Forelimb muscle (tissue), 1 donor: Measurements from ENCODE around the gene DNAJC22. TPM values are rescaled to one million over a fixed set of nuclear protein-coding genes. Genes with fewer than 3 reads are reported as not detected.
"Not testable (repeated sequence)": the region's sequence is repeated elsewhere in the genome, so short reads cannot be mapped to it uniquely, and the experiment has no call there.

Experiments used
- DNase-seq: peaks from one replicate; pipeline ENCODE4 v3.0.0-alpha.2; 2013; ENCODE audit warnings: low read depth
- polyA plus RNA-seq: library from polyadenylated mRNA; unstranded; fragments of 120-200 nt; gene quantifications from one replicate; pipeline ENCODE4 v1.2.1, GENCODE V29; 2013; ENCODE audit not compliant: insufficient read length

DNAJC22 gene
- polyA plus RNA-seq, 1 donor: 0.09 TPM

- no peak for DNase-seq
Observed at GRCh38 chr12:49331380-49332222, 15.1 kb upstream of the DNAJC22 start.

DNA sequence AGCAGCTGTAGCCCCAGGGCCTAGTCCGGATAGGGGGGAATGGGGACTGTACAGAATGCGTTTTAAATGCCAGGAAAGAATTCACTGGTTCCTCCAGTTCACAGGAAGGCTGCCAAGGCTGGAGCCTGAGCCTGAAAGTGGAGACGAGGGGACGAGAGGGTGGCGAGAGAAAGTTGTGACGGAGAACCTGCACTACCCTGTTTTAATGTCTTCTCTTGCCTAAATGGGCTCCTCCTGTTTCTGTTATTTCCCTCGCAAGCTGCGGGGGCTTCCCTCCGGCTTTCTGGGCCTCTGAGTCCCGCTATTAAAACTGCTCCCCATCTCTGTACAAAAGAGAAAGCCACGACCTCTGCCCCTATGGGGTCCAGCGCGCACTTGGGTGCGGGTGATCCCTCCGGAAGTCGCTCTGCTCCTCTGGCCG lies 14.2 kb upstream of the DNAJC22 start:
- no peak for DNase-seq

GRCh38 chr12:49332891-49333371 lies 13.8 kb upstream of the DNAJC22 start:
- DNase-seq: no peak

- DNase-seq: not testable (repeated sequence)
Observed at GRCh38 chr12:49333778-49334177, 12.9 kb upstream of the DNAJC22 start.

DNA sequence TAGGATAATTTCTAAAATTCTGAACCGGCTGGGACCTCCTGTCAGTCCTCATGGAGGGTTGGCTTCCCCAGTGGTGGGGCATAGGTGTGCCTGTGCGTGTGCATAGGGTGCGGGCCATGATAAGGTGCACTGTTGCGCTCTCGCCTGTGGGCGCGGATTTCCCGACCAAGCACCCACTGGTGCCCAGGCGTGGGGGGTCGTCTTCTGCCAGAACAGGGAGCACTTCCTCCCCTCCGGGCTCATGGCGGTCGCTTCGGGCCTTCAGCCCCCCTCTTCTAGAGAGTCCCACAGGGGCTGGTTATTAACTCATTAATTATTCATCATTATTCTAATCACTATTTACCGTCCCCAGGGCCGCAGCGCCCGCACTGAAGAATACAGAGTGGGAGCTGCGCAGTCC lies 12.5 kb upstream of the DNAJC22 start:
- no peak for DNase-seq

DNA sequence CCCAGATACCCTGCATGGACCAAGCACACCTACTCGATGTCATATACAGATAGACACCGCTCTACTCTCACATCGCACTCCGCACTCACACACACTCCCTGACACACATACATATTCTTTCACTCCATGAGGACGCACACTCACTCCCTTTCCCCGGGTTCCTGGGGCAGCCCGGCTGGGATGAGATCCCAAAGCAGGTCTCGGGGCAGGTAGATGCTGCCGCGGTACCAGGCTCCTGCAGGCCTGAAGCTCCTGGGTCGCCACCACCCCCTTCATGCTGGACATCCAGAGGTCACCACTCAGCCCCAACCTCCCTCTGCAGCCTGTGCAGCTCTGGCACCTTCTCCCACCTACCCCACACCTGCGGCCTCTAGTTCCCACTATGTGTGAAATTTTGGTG lies 12.0 kb upstream of the DNAJC22 start:
- no peak for DNase-seq

DNA sequence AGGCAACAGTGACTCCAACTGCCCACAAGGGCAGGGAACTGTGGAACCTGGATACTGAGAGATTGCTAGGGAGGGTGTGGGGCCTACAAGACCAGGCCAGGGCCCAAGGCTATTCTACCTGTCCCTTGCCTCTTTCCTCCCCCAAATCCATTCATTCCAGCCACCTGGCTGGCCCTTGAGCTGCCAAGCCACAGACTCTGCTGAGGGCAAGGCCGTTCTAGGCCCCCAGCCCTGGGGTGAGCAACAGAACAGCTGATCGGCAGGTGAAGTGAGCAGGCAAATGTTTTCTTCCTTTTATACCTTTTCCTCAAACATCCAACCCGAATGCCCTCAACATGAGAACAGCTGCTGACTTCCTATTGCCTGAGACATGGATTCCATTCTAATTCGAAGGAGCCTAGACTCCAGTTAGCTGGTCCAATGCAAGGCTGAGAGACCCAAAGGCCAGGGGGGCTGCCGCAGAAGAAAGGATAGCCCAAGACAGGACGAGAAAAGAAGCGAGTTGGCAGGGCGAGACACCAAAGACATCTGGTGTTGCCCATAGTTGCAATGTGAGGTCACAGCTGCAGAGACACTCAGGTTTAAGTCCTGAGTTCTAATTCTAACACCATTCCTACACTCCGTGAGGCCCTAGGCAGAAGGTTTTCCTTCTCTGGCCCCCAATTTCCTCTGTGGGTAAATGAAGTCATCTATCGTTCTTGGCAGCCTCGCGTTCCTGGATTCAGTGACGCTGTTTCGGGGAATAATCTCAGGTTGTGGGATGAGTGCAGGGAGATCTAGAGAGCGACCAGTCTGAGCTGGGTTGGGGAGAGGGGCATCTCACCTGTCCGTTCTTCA lies 11.4 kb upstream of the DNAJC22 start:
- DNase-seq: no peak

DNA sequence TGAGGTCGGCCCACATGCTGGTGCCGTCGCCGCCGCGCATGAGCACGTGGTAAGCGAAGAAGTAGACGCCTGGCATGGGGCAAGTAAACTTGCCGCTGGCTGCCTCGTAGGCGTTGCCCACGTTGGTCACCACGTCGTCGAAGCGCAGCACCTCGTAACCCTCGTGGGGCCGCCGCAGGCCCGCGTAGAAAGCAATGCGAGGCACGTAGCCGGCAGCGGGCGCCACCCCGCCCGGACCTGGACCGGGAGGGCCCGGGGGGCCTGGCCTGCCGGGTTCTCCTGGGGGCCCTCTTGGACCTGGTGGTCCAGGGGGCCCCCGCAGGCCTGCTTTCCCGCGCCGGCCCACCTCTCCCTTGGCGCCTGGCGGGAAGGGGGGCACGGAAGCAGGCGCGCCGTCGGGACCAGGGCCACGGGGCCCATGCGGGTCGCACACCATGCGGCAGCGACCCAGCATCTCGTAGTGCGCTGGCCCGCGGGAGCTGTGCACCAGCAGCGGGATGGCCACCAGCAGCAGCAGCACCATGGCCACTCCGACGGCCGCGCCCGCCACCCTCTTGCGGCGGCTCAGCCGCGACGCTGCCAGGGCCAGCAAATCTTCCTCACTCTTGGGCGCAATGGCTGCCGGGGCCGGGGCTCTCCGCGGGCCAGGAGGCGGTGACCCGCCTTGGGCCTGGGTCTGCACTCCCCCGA lies 10.6 kb upstream of the DNAJC22 start:
- DNase-seq: no peak

- DNase-seq: no peak
Observed at GRCh38 chr12:49336645-49337584, 9.8 kb upstream of the DNAJC22 start, which contains the start of gene C1QL4. Gene C1QL4, minus strand, starts transcription at chr12:49337188. Its CDS starts 711 bp downstream, at chr12:49336477.

DNA sequence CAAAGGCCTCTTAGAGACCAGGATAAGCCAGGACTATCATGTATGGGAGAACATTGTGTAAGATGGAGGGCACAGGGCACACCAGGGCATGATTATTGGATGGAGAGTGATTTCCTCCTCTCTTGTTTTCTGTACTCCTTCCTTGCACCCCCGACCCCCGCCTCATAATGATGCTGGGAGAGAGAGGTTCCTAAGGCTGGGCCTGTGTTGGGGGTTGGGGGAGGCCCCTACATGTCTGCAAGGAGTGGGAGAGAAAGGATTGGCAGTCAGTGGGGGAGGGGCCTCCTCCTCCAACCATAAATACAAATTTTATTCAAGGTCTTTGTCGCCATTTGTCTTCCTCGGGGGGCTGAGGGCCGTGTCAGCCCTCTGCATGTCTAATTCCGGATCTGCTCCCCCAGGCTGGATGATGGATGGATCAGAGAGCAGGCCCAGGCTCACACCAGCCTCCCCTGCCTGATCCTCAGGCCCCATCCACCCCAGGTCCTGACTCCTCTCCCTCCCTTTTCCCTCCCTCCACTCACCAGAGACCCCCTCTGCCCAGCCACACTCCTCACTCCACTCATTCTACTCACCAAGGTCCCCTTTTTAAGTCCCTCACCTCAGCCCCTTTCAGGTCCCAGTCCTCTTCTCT lies 7.7 kb upstream of the DNAJC22 start:
- no peak for DNase-seq

DNA sequence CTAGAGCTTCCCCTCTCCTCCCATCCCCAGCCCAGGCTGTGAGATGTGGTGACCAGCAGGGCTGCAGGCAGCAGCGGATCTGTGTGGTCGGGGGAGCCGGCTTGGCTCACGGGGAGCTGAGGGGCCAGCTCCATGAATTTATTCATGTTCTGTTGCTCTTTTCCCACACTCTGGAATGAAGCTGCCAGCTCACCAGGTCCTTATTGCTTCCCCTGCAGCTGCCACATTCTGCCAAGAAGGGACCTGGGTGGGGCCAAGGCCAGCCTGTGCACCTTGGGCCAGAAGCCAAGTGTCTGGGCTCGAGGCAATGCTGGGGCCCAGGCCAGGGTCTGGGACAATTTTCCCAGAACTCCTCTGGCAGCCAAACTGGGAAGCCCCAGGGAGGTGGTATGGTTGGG lies 7.2 kb upstream of the DNAJC22 start:
- DNase-seq: no peak

GRCh38 chr12:49340095-49340870 lies 6.4 kb upstream of the DNAJC22 start:
- no peak for DNase-seq

GRCh38 chr12:49340971-49341776 lies 5.5 kb upstream of the DNAJC22 start:
- no peak for DNase-seq

DNA sequence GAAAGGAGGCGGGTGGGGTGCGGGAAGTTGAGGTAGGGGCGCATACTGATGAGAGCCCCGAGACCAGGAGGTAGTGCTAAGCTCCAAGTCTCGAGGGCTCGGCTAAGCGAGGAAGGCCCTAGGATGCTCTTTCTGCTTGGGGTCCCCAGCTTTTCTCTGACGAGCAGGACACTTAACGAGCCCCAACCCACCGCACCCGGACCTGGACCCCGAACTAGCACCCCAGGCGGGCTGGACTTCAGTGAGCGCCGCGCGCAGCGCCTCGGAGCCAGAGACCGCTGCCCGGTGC lies 5.0 kb upstream of the DNAJC22 start:
- no peak for DNase-seq

DNA sequence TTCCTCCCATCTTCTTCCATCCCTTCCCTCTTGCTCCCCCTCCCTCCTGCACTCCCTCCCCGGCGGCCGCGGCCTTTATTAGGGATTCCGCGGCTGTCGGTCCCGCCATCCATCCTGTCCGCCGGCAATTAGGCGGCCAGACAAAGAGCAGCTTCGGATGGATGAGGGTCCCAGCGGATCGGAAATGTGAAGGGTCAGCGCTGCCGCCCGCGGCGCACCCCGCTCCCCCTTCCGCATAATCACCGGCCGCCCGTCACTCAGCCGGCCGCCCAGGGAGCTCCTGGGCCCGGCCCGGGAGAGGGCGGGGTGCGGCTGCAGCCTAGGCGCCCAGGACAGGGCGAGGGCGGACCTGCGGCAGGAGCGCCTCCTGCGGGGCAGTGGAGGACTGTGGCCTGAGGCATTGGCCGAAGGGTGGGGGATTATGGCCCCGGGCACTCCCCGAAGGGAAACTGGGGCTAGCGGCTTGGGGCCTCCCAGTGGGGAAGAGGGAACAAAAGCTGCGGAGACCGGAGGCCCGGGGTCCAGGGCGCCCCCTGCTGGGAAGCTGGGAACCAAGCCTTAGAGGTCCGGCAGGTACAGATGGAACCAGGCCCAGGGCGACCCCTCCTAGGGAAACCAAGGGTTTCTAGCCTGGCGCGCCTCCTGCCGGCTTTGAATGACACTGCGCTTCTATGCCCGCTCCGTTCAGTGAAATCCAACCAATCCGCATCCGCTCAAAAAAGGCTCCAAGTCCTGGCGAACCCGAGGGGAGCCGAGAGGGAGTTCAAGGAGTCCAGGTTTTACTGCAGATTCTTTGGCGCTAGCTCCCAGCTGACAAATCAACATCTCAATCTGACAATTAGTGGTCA lies 4.4 kb upstream of the DNAJC22 start:
- DNase-seq: no peak

GRCh38 chr12:49342914-49343731 lies 3.6 kb upstream of the DNAJC22 start:
- no peak for DNase-seq

GRCh38 chr12:49344486-49345050 lies 2.1 kb upstream of the DNAJC22 start:
- DNase-seq: no peak
